HepG2 (cell line): Measurements from ENCODE around the gene GLYATL3. TPM values are rescaled to one million over a fixed set of nuclear protein-coding genes. Genes with fewer than 3 reads are reported as not detected.

Experiments
- ARID3A ChIP-seq: IDR thresholded peaks from 2 replicates; pipeline ENCODE4 v1.6.1; 2012; ENCODE audit warnings: low read depth, low read length, improper control_type of control experiment
- CC2D1A ChIP-seq: sonication (generic); formaldehyde crosslinking; IDR thresholded peaks from 2 replicates; pipeline ENCODE4 v1.8.1; 2023; ENCODE audit warnings: mild to moderate bottlenecking, missing genetic modification reagents
- CEBPB ChIP-seq: IDR thresholded peaks from 2 replicates; pipeline ENCODE4 v1.6.1; 2011; ENCODE audit warnings: low read depth, low read length, improper control_type of control experiment, borderline replicate concordance
- CTCF ChIP-seq: sonication (generic); formaldehyde crosslinking; IDR thresholded peaks from 2 replicates; pipeline ENCODE4 v1.5.0; 2020; ENCODE audit warnings: mild to moderate bottlenecking, missing genetic modification reagents, moderate library complexity
- ELF4 ChIP-seq: sonication (generic); formaldehyde crosslinking; IDR thresholded peaks from 2 replicates; pipeline ENCODE4 v1.5.0; 2020; ENCODE audit warnings: missing genetic modification reagents, mild to moderate bottlenecking, moderate library complexity, borderline replicate concordance
- GATA4 ChIP-seq: sonication (generic); IDR thresholded peaks from 2 replicates; pipeline ENCODE4 v1.6.1; 2016; ENCODE audit warnings: antibody characterized with exemption, low read depth, borderline replicate concordance
- HES4 ChIP-seq: sonication (generic); formaldehyde crosslinking; IDR thresholded peaks from 2 replicates; pipeline ENCODE4 v1.9.0; 2021; ENCODE audit warnings: mild to moderate bottlenecking, missing genetic modification reagents, borderline replicate concordance
- IRF2 ChIP-seq: IDR thresholded peaks from 2 replicates; pipeline ENCODE4 v1.6.1; 2018; ENCODE audit warnings: missing genetic modification reagents, missing compliant biosample characterization
- KDM2A ChIP-seq: sonication (generic); formaldehyde crosslinking; IDR thresholded peaks from 2 replicates; pipeline ENCODE4 v1.4.0; 2020; ENCODE audit warnings: low read depth, missing genetic modification reagents, borderline replicate concordance
- KDM5B ChIP-seq: sonication (generic); formaldehyde crosslinking; IDR thresholded peaks from 2 replicates; pipeline ENCODE4 v1.4.0; 2020; ENCODE audit warnings: missing genetic modification reagents, mild to moderate bottlenecking, borderline replicate concordance
- MAFK ChIP-seq, 2 experiments: IDR thresholded peaks in 1 of 2; conservative IDR thresholded peaks in 1 of 2; 2 replicates each; pipeline ENCODE4 v1.6.1; 2011; ENCODE audit warnings: improper control_type of control experiment in 2 of 2, low read length in 2 of 2
- MIER2 ChIP-seq: IDR thresholded peaks from 2 replicates; pipeline ENCODE4 v1.6.1; 2016; ENCODE audit warnings: missing biosample characterization, missing genetic modification reagents
- NFIC ChIP-seq: IDR thresholded peaks from 2 replicates; pipeline ENCODE4 v1.6.1; 2012; ENCODE audit warnings: mild to moderate bottlenecking, low read length, inconsistent platforms
- RBM22 ChIP-seq: fragments of 200-400 bp; formaldehyde crosslinking; optimal IDR thresholded peaks from 2 replicates; pipeline ENCODE3; 2017; ENCODE audit warnings: mild to moderate bottlenecking, low read length, moderate library complexity
- RBM39 ChIP-seq: fragments of 200-400 bp; formaldehyde crosslinking; IDR thresholded peaks from one replicate; pipeline ENCODE4 v1.6.1; 2018; ENCODE audit warnings: antibody characterized with exemption, mild to moderate bottlenecking, low read depth, low read length; ENCODE audit not compliant: poor library complexity, severe bottlenecking
- RFX1 ChIP-seq: fragments of 450-650 bp; IDR thresholded peaks from 2 replicates; pipeline ENCODE4 v1.6.1; 2017
- RFXAP ChIP-seq: sonication (generic); formaldehyde crosslinking; IDR thresholded peaks from 2 replicates; pipeline ENCODE4 v1.4.0; 2020; ENCODE audit warnings: missing genetic modification reagents, borderline replicate concordance
- SRF ChIP-seq: IDR thresholded peaks from 2 replicates; pipeline ENCODE4 v1.6.1; 2011; ENCODE audit warnings: mild to moderate bottlenecking, low read depth, low read length, moderate library complexity
- TP53 ChIP-seq: sonication (generic); formaldehyde crosslinking; conservative IDR thresholded peaks from 2 replicates; pipeline ENCODE4 v1.4.0; 2020; ENCODE audit warnings: missing genetic modification reagents
- YEATS4 ChIP-seq: sonication (generic); formaldehyde crosslinking; IDR thresholded peaks from 2 replicates; pipeline ENCODE4 v1.4.0; 2020; ENCODE audit warnings: missing genetic modification reagents, borderline replicate concordance
- ZFP91 ChIP-seq: sonication (generic); formaldehyde crosslinking; IDR thresholded peaks from 2 replicates; pipeline ENCODE4 v1.9.0; 2022; ENCODE audit warnings: missing genetic modification reagents, mild to moderate bottlenecking, borderline replicate concordance
- ZNF282 ChIP-seq: fragments of 450-650 bp; IDR thresholded peaks from 2 replicates; pipeline ENCODE4 v1.6.1; 2018; ENCODE audit not compliant: partially characterized antibody
- ZNF333 ChIP-seq: sonication (generic); formaldehyde crosslinking; IDR thresholded peaks from 2 replicates; pipeline ENCODE4 v1.4.0; 2020; ENCODE audit warnings: mild to moderate bottlenecking, missing genetic modification reagents, borderline replicate concordance
- ZNF335 ChIP-seq: sonication (generic); formaldehyde crosslinking; IDR thresholded peaks from 2 replicates; pipeline ENCODE4 v1.4.0; 2020; ENCODE audit warnings: missing genetic modification reagents
- ZNF530 ChIP-seq: sonication (generic); formaldehyde crosslinking; IDR thresholded peaks from 2 replicates; pipeline ENCODE4 v1.5.0; 2020; ENCODE audit warnings: low read depth, mild to moderate bottlenecking, missing genetic modification reagents
- ZNF644 ChIP-seq: IDR thresholded peaks from 2 replicates; pipeline ENCODE4 v1.6.1; 2016; ENCODE audit warnings: low read depth
- ZNF746 ChIP-seq: sonication (generic); formaldehyde crosslinking; IDR thresholded peaks from 2 replicates; pipeline ENCODE4 v1.8.0; 2022; ENCODE audit warnings: mild to moderate bottlenecking, missing genetic modification reagents
- ZNF749 ChIP-seq: sonication (generic); formaldehyde crosslinking; IDR thresholded peaks from 2 replicates; pipeline ENCODE4 v1.8.0; 2022; ENCODE audit warnings: mild to moderate bottlenecking, missing genetic modification reagents, moderate library complexity, borderline replicate concordance
- ZSCAN12 ChIP-seq: sonication (generic); formaldehyde crosslinking; IDR thresholded peaks from 2 replicates; pipeline ENCODE4 v1.9.0; 2021; ENCODE audit warnings: mild to moderate bottlenecking, missing genetic modification reagents
- polyA plus RNA-seq, 8 experiments: library from polyadenylated mRNA; depleted of rRNA in 3 of 8; stranded (reverse) in 7 of 8; unstranded in 1 of 8; fragments of >200 nt; fragmentation: Illumina TruSeq in 4 of 8; extraction: Trizol in 4 of 8; gene quantifications; 2 replicates each; pipeline versions ENCODE4 v1.2.1 to v1.2.3, GENCODE V29; 2011 to 2016; ENCODE audit warnings: low read depth in 4 of 8, missing spikeins in 1 of 8, mixed read lengths in 1 of 8; ENCODE audit not compliant: insufficient read depth in 1 of 8
- total RNA-seq, 5 experiments: library from RNA; depleted of rRNA; stranded (reverse); fragments of >200 nt; fragmentation: Illumina TruSeq; extraction: Trizol; gene quantifications; 2 replicates each; pipeline ENCODE4 v1.2.3, GENCODE V29; 2016; ENCODE audit warnings: low read depth in 1 of 5

GLYATL3 gene
- total and polyA plus RNA-seq, 2 of the 13 experiments (the other 11 are each of a cell fraction or from before 2014, with no cell fraction given): 0.05 TPM; not detected in 1

GRCh38 chr6:49556429-49556837, 56.7 kb downstream of the GLYATL3 start (continued):
- TF ChIP-seq TP53 (CRISPR knock-in tag) (no peak), RFXAP (CRISPR knock-in tag) (no peak), ZNF335 (CRISPR knock-in tag) (0 out of 2 replicates have a peak, but pooled peaks have one; percentile 73), ZNF530 (CRISPR knock-in tag) (no peak), KDM2A (no peak), ARID3A (peak; percentile 89), ZNF749 (CRISPR knock-in tag) (no peak), IRF2 (no peak), RFX1 (no peak), RBM22 (no peak), MAFK (conservative IDR thresholded peaks at IDR 0.05 in 1 of 2, IDR thresholded peaks at IDR 0.05 in 1 of 2; ENCODE audit: low read length in 2 of 2) (peak in 1 of 2 experiments; percentile 52; a peak in 3 of 4 replicates), ZNF282 (no peak), ZNF333 (CRISPR knock-in tag) (no peak), CEBPB (peak; percentile 95), NFIC (no peak), GATA4 (no peak), YEATS4 (CRISPR knock-in tag) (no peak), ZNF644 (0 out of 2 replicates have a peak, but pooled peaks have one; percentile 39), ZSCAN12 (no peak), CTCF (no peak), ZNF746 (CRISPR knock-in tag) (no peak), ELF4 (CRISPR knock-in tag) (peak; percentile 71; the same call in 1 of the 2 replicates), HES4 (CRISPR knock-in tag) (no peak), RBM39 (no peak), MIER2 (CRISPR knock-in tag) (0 out of 2 replicates have a peak, but pooled peaks have one; percentile 28), KDM5B (CRISPR knock-in tag) (no peak), SRF (no peak), CC2D1A (no peak), ZFP91 (no peak)
